SU-DHL-6 (cell line): ENCODE measurements around the gene GXYLT1.

Source experiments
- H2AFZ ChIP-seq: fragments of 200-600 bp; sonication (generic); 2 replicates; pipeline ENCODE4 v1.6.1; 2014; ENCODE audit warnings: low read depth, mild to moderate bottlenecking, moderate library complexity, mixed read lengths, antibody characterized with exemption, low read length; ENCODE audit not compliant: severe bottlenecking
- H3F3A ChIP-seq: fragments of 200-600 bp; shearing (Covaris generic); 2 replicates; pipeline ENCODE4 v1.6.0; 2016; ENCODE audit warnings: antibody characterized with exemption, mild to moderate bottlenecking; ENCODE audit not compliant: insufficient read depth
- H3K27ac ChIP-seq: fragments of 200-600 bp; sonication (generic); 2 replicates; pipeline ENCODE4 v1.5.1; 2016; ENCODE audit warnings: low read depth, mild to moderate bottlenecking, low read length, moderate library complexity, mixed read lengths
- H3K27me3 ChIP-seq: fragments of 200-600 bp; sonication (generic), shearing (Covaris generic); 2 replicates; pipeline ENCODE4 v1.6.0; 2014; ENCODE audit warnings: mild to moderate bottlenecking, low read length
- H3K36me3 ChIP-seq: fragments of 200-600 bp; sonication (generic); 2 replicates; pipeline ENCODE4 v1.6.1; 2014; ENCODE audit warnings: mild to moderate bottlenecking, low read length, mixed read lengths
- H3K4me2 ChIP-seq: fragments of 300-600, 200-600 bp; shearing (Covaris generic), sonication (generic); 2 replicates; pipeline ENCODE4 v1.6.0; 2014; ENCODE audit warnings: low read length, low read depth, mild to moderate bottlenecking; ENCODE audit not compliant: poor library complexity, severe bottlenecking
- H3K4me3 ChIP-seq: fragments of 200-600 bp; sonication (generic); 2 replicates; pipeline ENCODE4 v1.5.1; 2014; ENCODE audit warnings: antibody characterized with exemption, low read length, mild to moderate bottlenecking, mixed read lengths; ENCODE audit not compliant: insufficient read depth, poor library complexity, severe bottlenecking
- H3K79me2 ChIP-seq: fragments of 200-600 bp; sonication (generic); 2 replicates; pipeline ENCODE4 v1.6.1; 2014; ENCODE audit warnings: mild to moderate bottlenecking, low read length, moderate library complexity; ENCODE audit not compliant: insufficient read depth
- H3K9ac ChIP-seq: fragments of 200-600 bp; sonication (generic); 2 replicates; pipeline ENCODE4 v1.7.0; 2014; ENCODE audit warnings: mild to moderate bottlenecking, low read length
- H3K9me2 ChIP-seq: fragments of 200-600 bp; sonication (generic); replicated peaks from 2 replicates; pipeline ENCODE4 v1.6.1; 2014; ENCODE audit warnings: low read length; ENCODE audit not compliant: insufficient read depth
- H3K9me3 ChIP-seq: fragments of 200-600 bp; sonication (generic); 2 replicates; pipeline ENCODE4 v1.6.1; 2014; ENCODE audit warnings: low read length, mixed read lengths; ENCODE audit not compliant: insufficient read depth
- H4K20me1 ChIP-seq: fragments of 200-600 bp; sonication (generic); 2 replicates; pipeline ENCODE4 v1.6.1; 2014; ENCODE audit warnings: low read depth, mild to moderate bottlenecking, antibody characterized with exemption, low read length, moderate library complexity, mixed read lengths
- CTCF ChIP-seq: fragments of 200-600 bp; sonication (generic); IDR thresholded peaks from one replicate; pipeline ENCODE4 v1.5.1; 2017; ENCODE audit warnings: antibody characterized with exemption, mild to moderate bottlenecking, low read length, moderate library complexity; ENCODE audit not compliant: insufficient read depth, poor library complexity, severe bottlenecking
- EZH2phosphoT487 ChIP-seq: fragments of 200-600 bp; sonication (generic), shearing (Covaris generic); conservative IDR thresholded peaks from 2 replicates; pipeline ENCODE4 v1.6.1; 2018; ENCODE audit warnings: mild to moderate bottlenecking, antibody characterized with exemption, low read length, moderate library complexity, mixed read lengths

GXYLT1 gene

DNA sequence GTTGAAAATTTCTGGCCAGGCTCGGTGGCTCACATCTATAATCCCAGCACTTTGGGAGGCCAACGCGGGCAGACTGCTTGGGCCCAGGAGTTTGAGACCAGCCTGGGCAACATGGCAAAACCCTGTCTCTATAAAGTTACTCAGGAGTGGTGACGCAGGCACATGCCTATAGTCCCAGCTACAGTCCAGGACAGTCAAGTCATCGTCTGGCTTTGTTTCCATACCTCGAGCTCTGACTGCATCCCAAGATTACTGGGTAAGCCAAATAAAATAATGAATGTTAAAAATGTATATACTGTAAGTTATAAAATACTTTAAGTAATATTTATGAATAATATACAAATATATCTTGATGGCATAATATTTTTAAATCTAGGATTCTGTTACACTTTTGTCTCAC, 23.0 kb upstream of the GXYLT1 start:
- H3K9ac ChIP-seq = no peak overlapping the region
- H3K36me3 ChIP-seq = peaks cover 5% of the 10 kb centered on the region; the same call in 1 of the 2 replicates
- no peak overlapping the region for H3K27ac ChIP-seq
- H3K4me2 ChIP-seq = no peak overlapping the region
- no peaks in the 10 kb centered on the region for H3K9me2 ChIP-seq
- H3K9me3 ChIP-seq = no peaks in the 10 kb centered on the region
- TF ChIP-seq EZH2phosphoT487 = no peak
- H3K79me2 ChIP-seq = no peaks in the 10 kb centered on the region; the same call in 1 of the 2 replicates
- H3F3A ChIP-seq = no peaks in the 10 kb centered on the region
- no peak overlapping the region for H2AFZ ChIP-seq
- no peaks in the 10 kb centered on the region for H4K20me1 ChIP-seq
- no peaks in the 10 kb centered on the region for H3K27me3 ChIP-seq
- H3K4me3 ChIP-seq = no peak overlapping the region

DNA sequence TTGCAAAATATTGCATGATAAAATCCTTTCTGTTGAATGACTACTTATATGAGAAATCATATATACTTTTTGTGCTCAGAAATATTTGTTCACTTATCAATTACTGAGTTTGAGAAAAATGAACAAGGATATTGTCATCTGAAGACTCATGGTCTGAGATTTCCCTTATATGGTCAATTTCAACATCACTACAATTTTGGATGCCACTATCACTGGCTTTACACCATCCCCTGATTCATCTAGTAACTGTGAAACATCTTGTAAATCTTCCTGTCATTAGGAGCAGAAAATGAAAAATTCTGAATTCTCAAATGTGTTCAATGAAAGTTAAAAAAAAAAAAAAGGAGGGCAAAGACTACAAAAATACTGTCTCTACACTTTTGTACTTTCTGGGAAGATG, 21.8 kb upstream of the GXYLT1 start:
- H3F3A ChIP-seq = no peaks in the 10 kb centered on the region
- H3K9me3 ChIP-seq = no peaks in the 10 kb centered on the region
- no peaks in the 10 kb centered on the region for H3K79me2 ChIP-seq
- no peak overlapping the region for H3K9ac ChIP-seq
- H4K20me1 ChIP-seq = no peaks in the 10 kb centered on the region
- H3K4me3 ChIP-seq = no peak overlapping the region
- no peaks in the 10 kb centered on the region; the same call in 1 of the 2 replicates for H3K36me3 ChIP-seq
- no peak overlapping the region for H2AFZ ChIP-seq
- H3K9me2 ChIP-seq = no peaks in the 10 kb centered on the region
- no peak overlapping the region for H3K27ac ChIP-seq
- no peaks in the 10 kb centered on the region for H3K27me3 ChIP-seq
- TF ChIP-seq EZH2phosphoT487 (no peak), CTCF (no peak)
- H3K4me2 ChIP-seq = no peak overlapping the region

GRCh38 chr12:42163913-42164312, 19.2 kb upstream of the GXYLT1 start:
- Histone ChIP-seq H3K27ac (no peak overlapping the region), H3K4me2 (no peak overlapping the region), H3F3A (no peaks in the 10 kb centered on the region), H3K4me3 (no peak overlapping the region), H3K36me3 (peaks cover 16% of the 10 kb centered on the region; the same call in 1 of the 2 replicates), H3K9ac (no peak overlapping the region), H3K79me2 (no peaks in the 10 kb centered on the region), H3K27me3 (no peaks in the 10 kb centered on the region), H2AFZ (no peak overlapping the region), H3K9me3 (no peaks in the 10 kb centered on the region), H3K9me2 (no peaks in the 10 kb centered on the region), H4K20me1 (no peaks in the 10 kb centered on the region)
- TF ChIP-seq CTCF = no peak
- TF ChIP-seq EZH2phosphoT487 = no peak

DNA sequence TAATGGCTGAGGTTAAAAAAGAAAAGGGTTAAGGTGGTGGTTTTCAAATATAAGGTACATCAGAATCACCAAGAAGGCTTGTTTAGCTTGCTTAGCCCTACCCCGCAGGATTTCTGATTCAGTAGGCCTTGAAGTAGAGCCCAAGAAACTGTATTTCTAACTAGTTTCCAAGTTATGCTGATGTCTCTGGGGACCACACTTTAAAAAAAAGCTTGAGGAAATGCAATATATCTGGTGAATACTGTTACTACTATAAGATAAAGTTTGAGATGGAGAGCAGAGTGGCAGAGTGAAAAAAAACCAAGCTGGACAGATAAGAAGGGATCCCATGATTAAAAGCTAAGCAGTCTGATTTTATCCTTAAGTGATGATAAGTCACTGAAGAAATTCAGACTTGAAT, 18.3 kb upstream of the GXYLT1 start:
- no peak for TF ChIP-seq EZH2phosphoT487
- no peak for TF ChIP-seq CTCF
- H3K27ac ChIP-seq = no peak overlapping the region
- H3K36me3 ChIP-seq = peaks cover 22% of the 10 kb centered on the region; the same call in 1 of the 2 replicates

More for the DNA sequence above, 18.3 kb upstream of the GXYLT1 start:
- Histone ChIP-seq H3K27me3 (no peaks in the 10 kb centered on the region), H4K20me1 (no peaks in the 10 kb centered on the region), H3K9me2 (no peaks in the 10 kb centered on the region), H3K9me3 (no peaks in the 10 kb centered on the region), H3K79me2 (no peaks in the 10 kb centered on the region), H3K4me3 (no peak overlapping the region), H2AFZ (no peak overlapping the region), H3K4me2 (no peak overlapping the region), H3K9ac (no peak overlapping the region), H3F3A (no peaks in the 10 kb centered on the region)
